H1 (cell line): ENCODE data around the gene KLHL29. TPM values are rescaled to one million over a fixed set of nuclear protein-coding genes. Genes with fewer than 3 reads are reported as not detected.

Experiments
- CTCF ChIA-PET: fragments of 300-600 bp; sonication (Branson Sonifier 250); formaldehyde crosslinking; loops from one replicate; lab custom pipeline; 2021; ENCODE audit not compliant: partially characterized antibody; lab: Charles Lee
- POLR2A ChIA-PET: fragments of 300-600 bp; sonication (Branson Sonifier 250); formaldehyde crosslinking; loops from one replicate; lab custom pipeline; 2021; ENCODE audit warnings: inconsistent platforms; ENCODE audit not compliant: partially characterized antibody; lab: Charles Lee
- DNase-seq, 2 experiments: peaks; one replicate each; pipeline versions ENCODE4 v3.0.0 to v3.0.0-alpha.2; 2010 to 2022; ENCODE audit warnings: low spot score in 2 of 2, low read depth in 1 of 2, mixed read lengths in 1 of 2
- FAIRE-seq: peaks from 2 replicates; lab custom pipeline; 2011; peaks lifted over from hg19 to GRCh38; lab: Jason Lieb, UNC
- H2AFZ ChIP-seq: 2 replicates; pipeline ENCODE4 v1.8.1; 2012; ENCODE audit warnings: low read length, inconsistent platforms
- H2AK5ac ChIP-seq: 2 replicates; pipeline ENCODE4 v1.6.1; 2013; ENCODE audit warnings: low read depth, low read length
- H2BK120ac ChIP-seq: replicated peaks from 2 replicates; pipeline ENCODE3; 2013; ENCODE audit warnings: low read depth, low read length, inconsistent platforms
- H2BK12ac ChIP-seq: 2 replicates; pipeline ENCODE4 v1.6.1; 2013; ENCODE audit warnings: low read depth, low read length
- H2BK15ac ChIP-seq: 2 replicates; pipeline ENCODE4 v1.6.1; 2013; ENCODE audit warnings: low read length
- H2BK20ac ChIP-seq: 2 replicates; pipeline ENCODE4 v1.6.1; 2013; ENCODE audit warnings: low read length
- H2BK5ac ChIP-seq: 2 replicates; pipeline ENCODE4 v1.6.1; 2013; ENCODE audit warnings: low read depth, low read length
- H3K14ac ChIP-seq: 2 replicates; pipeline ENCODE4 v1.6.1; 2013; ENCODE audit warnings: inconsistent platforms; ENCODE audit not compliant: insufficient read length
- H3K18ac ChIP-seq: 2 replicates; pipeline ENCODE4 v1.6.1; 2013; ENCODE audit warnings: low read length; ENCODE audit errors: extremely low read depth
- H3K23ac ChIP-seq: 2 replicates; pipeline ENCODE4 v1.6.1; 2013; ENCODE audit warnings: inconsistent platforms; ENCODE audit not compliant: insufficient read length
- H3K23me2 ChIP-seq: 2 replicates; pipeline ENCODE4 v1.6.1; 2013; ENCODE audit warnings: low read depth, low read length
- H3K27ac ChIP-seq: 2 replicates; pipeline ENCODE4 v1.6.1; 2011; ENCODE audit warnings: low read depth, low read length, inconsistent platforms
- H3K27me3 ChIP-seq, 4 experiments: replicated peaks in 1 of 4; 1 replicate in 1 of 4; 2 replicates in 3 of 4; pipeline versions ENCODE4 v1.6.1 to v1.8.1; 2011 to 2013; ENCODE audit warnings: low read length in 3 of 4, mild to moderate bottlenecking in 3 of 4, inconsistent platforms in 2 of 4, mixed read lengths in 2 of 4, moderate library complexity in 1 of 4; ENCODE audit not compliant: control insufficient read depth in 3 of 4, insufficient read depth in 3 of 4; ENCODE audit errors: extremely low read depth in 1 of 4
- H3K36me3 ChIP-seq, 4 experiments: 2 replicates each; pipeline versions ENCODE4 v1.6.1 to v1.8.1; 2011 to 2013; ENCODE audit warnings: mild to moderate bottlenecking in 4 of 4, low read length in 3 of 4, moderate library complexity in 2 of 4, control low read depth in 1 of 4, inconsistent platforms in 1 of 4; ENCODE audit not compliant: insufficient read depth in 4 of 4, control insufficient read depth in 2 of 4
- H3K4ac ChIP-seq: replicated peaks from 2 replicates; pipeline ENCODE3; 2013; ENCODE audit warnings: low read length, low read depth, mixed read lengths, inconsistent platforms; ENCODE audit not compliant: insufficient read length
- H3K4me1 ChIP-seq, 4 experiments: replicated peaks in 1 of 4; 1 replicate in 1 of 4; 2 replicates in 3 of 4; pipeline versions ENCODE4 v1.6.1 to v1.8.1; 2011 to 2013; ENCODE audit warnings: low read length in 3 of 4, inconsistent platforms in 2 of 4, mixed read lengths in 1 of 4; ENCODE audit not compliant: insufficient read depth in 4 of 4, control insufficient read depth in 3 of 4
- H3K4me2 ChIP-seq, 2 experiments: 2 replicates each; pipeline versions ENCODE4 v1.6.1 to v1.8.1; 2011 to 2013; ENCODE audit warnings: low read depth in 2 of 2, low read length in 2 of 2, control low read depth in 1 of 2, inconsistent platforms in 1 of 2, mild to moderate bottlenecking in 1 of 2; ENCODE audit not compliant: insufficient read depth in 1 of 2
- H3K4me3 ChIP-seq, 4 experiments: fragments of 200-600, 300-600 bp in 1 of 4; sonication (generic), shearing (Covaris generic), sonication (Bioruptor Twin) in 1 of 4; 2 replicates each; pipeline versions ENCODE4 v1.5.1 to v1.8.1; 2011 to 2016; ENCODE audit warnings: low read length in 4 of 4, low read depth in 3 of 4, control low read depth in 2 of 4, inconsistent platforms in 2 of 4, mild to moderate bottlenecking in 2 of 4, mixed read lengths in 1 of 4, moderate library complexity in 1 of 4; ENCODE audit not compliant: insufficient read depth in 2 of 4; ENCODE audit errors: extremely low read depth in 1 of 4
- H3K56ac ChIP-seq: replicated peaks from 2 replicates; pipeline ENCODE3; 2013; ENCODE audit warnings: low read depth, mild to moderate bottlenecking, mixed read lengths, low read length, inconsistent platforms; ENCODE audit not compliant: insufficient read length
- H3K79me1 ChIP-seq: 2 replicates; pipeline ENCODE4 v1.6.1; 2013; ENCODE audit warnings: low read depth, low read length, control low read depth
- H3K79me2 ChIP-seq, 2 experiments: 2 replicates each; pipeline versions ENCODE4 v1.6.1 to v1.8.1; 2012 to 2013; ENCODE audit warnings: low read length in 2 of 2, mild to moderate bottlenecking in 2 of 2, inconsistent platforms in 1 of 2; ENCODE audit not compliant: insufficient read depth in 2 of 2, control insufficient read depth in 1 of 2
- H3K9ac ChIP-seq, 4 experiments: replicated peaks in 1 of 4; 1 replicate in 1 of 4; 2 replicates in 3 of 4; pipeline versions ENCODE4 v1.6.1 to v1.8.1; 2011 to 2013; ENCODE audit warnings: low read depth in 3 of 4, low read length in 3 of 4, control low read depth in 2 of 4, mild to moderate bottlenecking in 2 of 4, moderate library complexity in 2 of 4, inconsistent platforms in 1 of 4; ENCODE audit errors: extremely low read depth in 1 of 4
- H3K9me3 ChIP-seq, 2 experiments: 2 replicates each; pipeline versions ENCODE4 v1.6.1 to v1.8.1; 2012 to 2013; ENCODE audit warnings: mild to moderate bottlenecking in 2 of 2, moderate library complexity in 2 of 2, control low read depth in 1 of 2, inconsistent platforms in 1 of 2, low read depth in 1 of 2, low read length in 1 of 2, mixed read lengths in 1 of 2; ENCODE audit not compliant: insufficient read depth in 2 of 2
- H4K20me1 ChIP-seq, 2 experiments: replicated peaks in 1 of 2; 2 replicates each; pipeline versions ENCODE3 to v1.8.1; 2011 to 2013; ENCODE audit warnings: inconsistent platforms in 2 of 2, low read length in 2 of 2, mild to moderate bottlenecking in 1 of 2; ENCODE audit not compliant: insufficient read depth in 2 of 2, control insufficient read depth in 1 of 2
- H4K5ac ChIP-seq: 2 replicates; pipeline ENCODE4 v1.6.1; 2013; ENCODE audit warnings: low read length, low read depth, mixed read lengths, inconsistent platforms; ENCODE audit not compliant: insufficient read length
- H4K8ac ChIP-seq: 2 replicates; pipeline ENCODE4 v1.8.0; 2013; ENCODE audit warnings: mild to moderate bottlenecking, moderate library complexity, low read length, inconsistent platforms; ENCODE audit not compliant: insufficient read depth; ENCODE audit errors: extremely low read depth
- H4K91ac ChIP-seq: replicated peaks from 2 replicates; pipeline ENCODE3; 2013; ENCODE audit warnings: low read length, mixed read lengths, inconsistent platforms; ENCODE audit not compliant: insufficient read length
- BRCA1 ChIP-seq: IDR thresholded peaks from 2 replicates; pipeline ENCODE4 v1.6.1; 2012; ENCODE audit warnings: low read depth, low read length, improper control_type of control experiment
- CBX8 ChIP-seq: fragments of 300-800, 300-1000 bp; sonication (generic); IDR thresholded peaks from 2 replicates; pipeline ENCODE4 v1.7.1; 2016; ENCODE audit warnings: low read depth, low read length, borderline replicate concordance
- EP300 ChIP-seq, 2 experiments: IDR thresholded peaks; 1 replicate in 1 of 2; 2 replicates in 1 of 2; pipeline ENCODE4 v1.6.1; 2011 to 2012; ENCODE audit warnings: low read depth in 2 of 2, low read length in 2 of 2, mild to moderate bottlenecking in 2 of 2, borderline replicate concordance in 1 of 2, inconsistent platforms in 1 of 2, moderate library complexity in 1 of 2
- TEAD4 ChIP-seq: IDR thresholded peaks from 2 replicates; pipeline ENCODE4 v1.6.1; 2012; ENCODE audit warnings: low read depth, low read length, inconsistent platforms, mixed read lengths
- WGBS, 2 experiments: shearing (Covaris generic) in 1 of 2; methylation state at CpG; one replicate each; pipeline versions ENCODE4 v1.1.6 to v1.1.7; 2013 to 2015; ENCODE audit warnings: low lambda C conversion rate in 2 of 2, mixed read lengths in 2 of 2, inconsistent platforms in 1 of 2, low coverage in 1 of 2, missing lambda C conversion rate in 1 of 2; ENCODE audit not compliant: insufficient replicate concordance in 2 of 2, insufficient coverage in 1 of 2, insufficient read length in 1 of 2; ENCODE audit errors: extremely low coverage in 1 of 2, missing lambda C conversion rate in 1 of 2; 5-methylcytosine and 5-hydroxymethylcytosine counted together
- polyA plus RNA-seq, 7 experiments: library from polyadenylated mRNA; depleted of rRNA in 3 of 7; stranded (reverse) in 5 of 7; unstranded in 2 of 7; fragments of >200 nt in 5 of 7; fragments of 200-250 nt in 2 of 7; gene quantifications; 1 replicate in 5 of 7; 2 replicates in 1 of 7; 4 replicates in 1 of 7; pipeline versions ENCODE4 v1.2.1 to v1.2.3, GENCODE V29; 2011 to 2013; ENCODE audit warnings: missing spikeins in 2 of 7, mixed read lengths in 2 of 7
- total RNA-seq: library from RNA; stranded (reverse); fragmentation: NEBNext Ultra II Directional; extraction: Animal tissue kit (Norgen Biotek cat#: 25700); gene quantifications from 2 replicates; pipeline ENCODE4 v1.2.1, GENCODE V29; 2021

KLHL29 gene
- total and polyA plus RNA-seq, 2 of the 8 experiments (the other 6 are each of a cell fraction or from before 2014, with no cell fraction given) = 1.1 to 4.7 TPM

DNA sequence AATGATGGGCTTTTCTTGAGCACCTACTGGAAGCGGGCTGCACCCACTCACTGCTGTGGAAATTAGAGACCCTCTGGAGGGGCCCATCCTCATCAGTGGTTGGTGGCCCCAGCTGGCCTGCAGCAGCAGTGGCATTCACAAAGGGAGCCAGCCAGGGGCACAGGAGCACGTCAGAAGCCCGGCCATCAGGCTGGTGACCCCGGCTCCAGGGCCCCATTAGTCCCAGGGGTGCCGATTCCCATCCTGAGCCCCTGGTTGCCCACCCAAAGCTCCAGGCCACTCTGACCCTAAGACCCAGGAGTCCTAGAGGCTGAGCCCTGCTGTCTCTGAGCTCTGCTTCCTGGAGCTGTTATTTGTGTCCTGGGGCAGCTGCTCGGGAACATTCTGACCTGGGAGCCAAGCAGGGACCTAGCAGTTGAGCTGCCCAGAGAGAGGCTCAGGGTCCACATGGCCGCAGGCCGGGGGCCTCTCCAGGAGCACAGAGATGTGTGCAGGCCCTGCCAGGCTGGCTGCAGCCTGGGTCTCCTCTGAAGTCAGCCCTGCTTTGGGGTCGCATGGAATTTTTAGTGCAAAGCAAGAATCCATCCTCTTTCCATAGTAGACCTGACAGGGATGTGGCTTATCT is 207.2 kb downstream of the KLHL29 start:
- 83% methylated on average over 9 of the region's 9 CpGs; no CpG with 5 or more reads in 1 of the 2 experiments for whole genome bisulfite sequencing, 2 experiments
- no peak overlapping the region for H2BK20ac ChIP-seq
- H3K4ac ChIP-seq = no peak overlapping the region
- no peak overlapping the region for H2AFZ ChIP-seq
- H3K4me3 ChIP-seq = no peak overlapping the region
- no peaks in the 10 kb centered on the region for H3K79me1 ChIP-seq
- H3K36me3 ChIP-seq = no peaks in the 10 kb centered on the region
- no peak overlapping the region for H3K4me2 ChIP-seq
- no peak overlapping the region for H4K5ac ChIP-seq
- no peaks in the 10 kb centered on the region for H3K9me3 ChIP-seq
- FAIRE-seq (no peak), DNase-seq (no peak)
- H2BK15ac ChIP-seq = no peak overlapping the region
- no peak overlapping the region for H3K27ac ChIP-seq
- H4K8ac ChIP-seq = no peak overlapping the region
- no peak overlapping the region for H2BK120ac ChIP-seq
- no peak overlapping the region for H3K14ac ChIP-seq
- ChIA-PET CTCF (interaction anchor here (0.7 to 1.4 kb wide), 4 partner anchors 25 to 36 kb away, joined by 3 read pairs; no protein-coding TSS in a partner anchor), POLR2A (interaction anchor here (0.9 kb wide), 1 partner anchor 14 kb away, joined by 3 read pairs; no protein-coding TSS in a partner anchor)
- no peaks in the 10 kb centered on the region for H3K79me2 ChIP-seq
- no peak overlapping the region for H2AK5ac ChIP-seq
- H2BK5ac ChIP-seq = no peak overlapping the region
- no peaks in the 10 kb centered on the region for H4K20me1 ChIP-seq
- no peak overlapping the region for H3K18ac ChIP-seq
- no peak overlapping the region for H3K56ac ChIP-seq
- H3K27me3 ChIP-seq = no peaks in the 10 kb centered on the region
- no peaks in the 10 kb centered on the region for H3K23me2 ChIP-seq
- H3K23ac ChIP-seq = no peak overlapping the region
- no peak overlapping the region for H4K91ac ChIP-seq
- no peak overlapping the region for H3K9ac ChIP-seq
- no peak overlapping the region for H2BK12ac ChIP-seq
- H3K4me1 ChIP-seq = peaks cover 0 to 4% (median under 1%) of the 10 kb centered on the region in 4 experiments; a peak in 3 of 7 replicates
- TF ChIP-seq TEAD4 (no peak), CBX8 (no peak), EP300 (IDR thresholded peaks at IDR 0.05; ENCODE audit: borderline replicate concordance in 1 of 2, low read depth in 2 of 2, low read length in 2 of 2) (no peak), BRCA1 (no peak)
